Stimulated activated CD4-positive, alpha-beta T cell treated with anti-CD3 and anti-CD28 coated beads, Interleukin-12 subunit alpha, Interleukin-12 subunit beta, amount 100 ng/mL, for 48 hours (primary cell): Measurements from ENCODE around the gene CRBN.

Experiments used
- DNase-seq, 3 donors: peaks; one replicate each; pipeline ENCODE4 v3.0.0-alpha.2; 2020; ENCODE audit warnings: low read depth in 2 of 3, low spot score in 1 of 3

Gene CRBN

GRCh38 chr3:3179407-3180094 is at the start of gene CRBN:
Gene CRBN (minus strand): TSS chr3:3179691. CDS start chr3:3179687, 4 bp downstream.
- DNase-seq, result peak; percentile 69 to 82 (median 75)

- DNase-seq, result no peak
These were observed 48.1 kb upstream of the CRBN start for GRCh38 chr3:3227640-3228039.

- no peak for DNase-seq
These were observed 42.0 kb upstream of the CRBN start for GRCh38 chr3:3221528-3221927.

- no peak for DNase-seq
These were observed 36.9 kb upstream of the CRBN start for GRCh38 chr3:3216401-3216800.

GRCh38 chr3:3212781-3213440 is 33.4 kb upstream of the CRBN start:
- no peak for DNase-seq

GRCh38 chr3:3209714-3210113 is 30.2 kb upstream of the CRBN start:
- DNase-seq, result no peak

GRCh38 chr3:3209057-3209456 is 29.6 kb upstream of the CRBN start:
- no peak for DNase-seq

- DNase-seq, result no peak
These were observed 22.1 kb upstream of the CRBN start for GRCh38 chr3:3201611-3202010.

GRCh38 chr3:3200632-3201212 is 21.2 kb upstream of the CRBN start:
- peak in 1 of 3 donors; percentile 40 for DNase-seq

GRCh38 chr3:3199306-3199705 is 19.8 kb upstream of the CRBN start:
- no peak for DNase-seq

- DNase-seq, result no peak
These were observed 16.8 kb upstream of the CRBN start for GRCh38 chr3:3196148-3196861.

- no peak for DNase-seq
These were observed 15.4 kb upstream of the CRBN start for GRCh38 chr3:3194861-3195260.

GRCh38 chr3:3192286-3192675 is 12.8 kb upstream of the CRBN start:
- DNase-seq, result no peak

- DNase-seq, result no peak
These were observed 12.3 kb upstream of the CRBN start for GRCh38 chr3:3191675-3192285.

GRCh38 chr3:3189961-3190360 is 10.5 kb upstream of the CRBN start:
- no peak for DNase-seq

- DNase-seq, result no peak
These were observed 9.7 kb upstream of the CRBN start for GRCh38 chr3:3189102-3189727.

- no peak for DNase-seq
These were observed 5.4 kb upstream of the CRBN start for GRCh38 chr3:3184876-3185275.

- no peak for DNase-seq
These were observed 965 bp upstream of the CRBN start for GRCh38 chr3:3180456-3180855.

GRCh38 chr3:3178498-3179328 is 778 bp downstream of the CRBN start:
- DNase-seq, result no peak

- no peak for DNase-seq
These were observed 1.5 kb downstream of the CRBN start for GRCh38 chr3:3177861-3178497.
